Activated gamma-delta T cell (primary cell): ENCODE results near the gene CELSR1.
A peak's percentile ranks its signal among the peaks of the same experiment; 100 is the strongest.

Experiments
- DNase-seq: peaks from one replicate; lab custom pipeline; 2025; lab: John Stamatoyannopoulos, UW

CELSR1 gene

DNA sequence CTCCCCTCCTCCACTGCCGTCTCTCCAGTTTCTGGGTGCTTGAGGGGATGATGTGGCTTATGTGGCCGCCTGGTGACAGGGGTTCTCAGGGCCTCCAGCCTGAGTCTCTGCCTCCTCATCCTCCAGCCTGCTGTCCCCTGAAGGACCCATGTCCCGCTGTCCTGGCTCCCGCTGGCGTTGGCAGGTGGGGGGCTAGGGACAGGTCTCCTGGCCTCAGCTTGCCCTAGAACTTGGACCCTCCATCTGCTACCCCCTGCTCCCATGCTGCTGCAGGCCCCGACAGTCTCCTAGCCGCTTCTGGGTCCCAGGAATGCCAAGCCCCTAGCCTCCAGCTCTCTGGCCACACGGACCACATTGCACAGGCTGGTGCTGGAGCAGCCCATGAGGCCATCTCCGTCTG is 13.9 kb upstream of the CELSR1 start:
- DNase-seq = no peak

DNA sequence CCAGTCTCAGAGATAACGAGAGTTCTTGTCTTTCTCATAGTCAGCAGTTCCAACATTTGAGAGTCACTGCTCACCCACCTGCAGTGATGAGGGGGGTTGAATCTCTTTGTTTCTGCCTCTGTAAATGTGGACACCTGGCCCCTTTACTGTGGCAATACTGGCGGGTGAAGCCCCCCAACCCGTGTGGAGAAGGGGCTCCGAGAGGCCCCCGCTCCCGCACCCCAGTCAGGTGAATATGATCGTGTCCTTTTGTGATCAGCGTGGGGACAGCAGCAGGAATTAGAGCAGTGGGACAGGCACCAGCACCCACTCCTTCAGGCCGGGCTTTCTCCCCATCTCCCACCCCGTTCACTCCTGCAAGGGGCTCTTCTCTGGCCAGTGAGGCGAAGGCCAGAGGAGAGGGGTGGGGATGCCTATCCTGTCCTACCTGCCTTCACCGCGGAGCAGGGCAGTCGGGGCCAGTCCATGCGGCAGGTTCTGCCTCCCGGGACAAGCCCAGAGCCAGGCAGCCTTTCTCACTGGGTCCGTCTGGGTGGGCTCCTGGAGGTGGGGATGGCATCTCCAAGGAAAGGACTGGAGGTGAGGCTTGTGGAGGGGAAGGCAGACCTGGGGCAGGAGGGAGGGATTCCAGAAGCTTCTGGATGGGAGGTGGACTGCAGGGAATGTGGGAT is 12.7 kb upstream of the CELSR1 start:
- DNase-seq = no peak

- no peak for DNase-seq
Observed at GRCh38 chr22:46549563-46549840, 12.1 kb upstream of the CELSR1 start.

DNA sequence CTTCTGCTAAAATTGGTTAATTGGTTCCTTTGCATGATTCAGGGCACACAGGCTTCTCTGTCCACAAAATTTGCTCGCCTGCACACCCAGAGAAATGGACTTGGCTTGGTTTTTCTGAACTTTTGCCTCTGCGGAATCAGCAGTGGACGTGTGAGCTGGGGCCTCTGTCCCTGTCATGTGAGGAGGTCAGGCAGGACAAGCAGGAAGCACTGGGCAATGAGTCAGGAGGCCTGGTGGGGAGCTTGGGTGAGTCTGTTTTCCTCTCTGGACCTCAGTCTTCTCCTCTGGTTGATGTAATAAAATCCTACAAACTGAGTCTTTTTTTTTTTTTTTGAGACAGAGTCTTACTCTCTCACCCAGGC is 10.4 kb upstream of the CELSR1 start:
- DNase-seq = no peak

- DNase-seq = no peak
Observed at GRCh38 chr22:46547179-46547882, 9.9 kb upstream of the CELSR1 start.

- no peak for DNase-seq
Observed at GRCh38 chr22:46546466-46547178, 9.2 kb upstream of the CELSR1 start.

DNA sequence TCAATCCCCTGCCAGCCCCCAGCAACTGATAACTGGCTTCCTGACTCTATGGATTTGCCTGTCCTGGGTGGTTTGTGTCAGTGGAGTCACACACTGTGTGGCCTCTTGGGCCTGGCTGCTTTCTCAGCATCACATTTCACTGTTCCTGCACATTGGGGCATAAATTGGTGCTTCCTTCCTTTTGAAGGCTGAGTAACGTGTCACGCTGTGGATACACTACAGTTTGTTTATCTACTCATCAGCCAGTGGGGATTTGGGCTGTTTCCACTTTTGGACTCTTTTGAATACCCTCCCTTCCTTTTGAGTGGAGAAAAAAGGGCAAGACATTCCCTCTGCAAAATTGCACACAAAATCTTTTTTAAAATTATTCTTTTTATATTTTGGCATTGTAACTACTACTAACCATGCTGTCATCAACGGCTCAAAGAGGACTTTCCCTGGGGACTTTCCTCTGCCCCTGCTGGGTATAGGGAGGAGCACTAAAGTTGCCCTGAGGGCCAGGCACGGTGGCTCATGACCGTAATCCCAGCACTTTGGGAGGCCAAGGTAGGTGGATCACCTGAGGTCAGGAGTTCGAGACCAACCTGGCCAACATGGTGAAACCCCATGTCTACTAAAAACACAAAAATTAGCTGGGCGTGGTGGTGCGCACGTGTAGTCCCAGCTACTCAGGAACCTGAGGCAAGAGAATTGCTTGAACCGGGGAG is 7.8 kb upstream of the CELSR1 start:
- DNase-seq = no peak

DNA sequence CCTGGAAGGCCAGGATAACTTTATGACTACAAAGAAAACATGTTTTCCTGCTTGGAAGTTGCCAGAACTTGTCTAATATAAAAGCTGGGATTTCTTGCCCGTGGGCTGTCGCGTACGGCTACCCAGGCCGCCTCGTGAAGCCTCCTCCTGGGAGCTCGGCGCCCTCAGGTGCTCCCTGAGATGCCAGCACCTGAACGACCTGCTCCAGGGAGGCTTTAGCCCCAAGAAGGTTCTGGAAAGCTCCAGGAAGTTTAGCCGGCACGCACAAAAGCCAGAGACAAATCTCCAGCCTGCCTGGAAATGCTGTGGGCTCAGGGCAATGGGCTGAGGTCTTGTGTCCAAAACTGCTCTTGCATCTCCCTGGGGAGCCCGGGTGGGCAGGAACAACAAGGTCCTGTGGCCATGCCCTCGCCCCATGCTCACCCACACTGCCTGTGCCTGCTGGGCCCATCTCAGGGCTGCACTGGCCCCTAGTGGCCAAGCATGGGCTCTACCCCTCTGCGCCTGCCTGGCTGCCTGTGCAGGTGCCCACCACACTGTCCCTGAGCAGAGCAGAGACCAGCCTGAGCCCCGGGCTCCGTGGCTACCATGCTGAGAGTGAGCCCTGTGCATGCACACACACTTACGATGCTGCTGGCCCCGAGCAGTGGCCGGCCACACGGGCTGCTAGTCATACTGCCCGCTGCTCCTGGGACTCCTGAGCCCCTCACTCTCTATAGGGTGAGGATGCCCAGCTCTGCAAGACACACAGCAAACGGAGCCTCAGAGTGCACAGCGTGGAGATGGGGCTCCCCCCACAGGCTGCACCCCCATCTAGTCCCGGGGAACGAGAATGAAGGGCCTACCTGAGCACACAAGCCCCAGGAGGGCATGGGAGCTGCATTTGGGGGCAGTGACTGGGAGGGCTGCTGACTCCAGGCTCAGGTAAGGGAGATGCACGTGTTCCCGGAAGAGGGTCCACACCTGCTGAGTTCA is 4.9 kb upstream of the CELSR1 start:
- DNase-seq = peak; percentile 50

DNA sequence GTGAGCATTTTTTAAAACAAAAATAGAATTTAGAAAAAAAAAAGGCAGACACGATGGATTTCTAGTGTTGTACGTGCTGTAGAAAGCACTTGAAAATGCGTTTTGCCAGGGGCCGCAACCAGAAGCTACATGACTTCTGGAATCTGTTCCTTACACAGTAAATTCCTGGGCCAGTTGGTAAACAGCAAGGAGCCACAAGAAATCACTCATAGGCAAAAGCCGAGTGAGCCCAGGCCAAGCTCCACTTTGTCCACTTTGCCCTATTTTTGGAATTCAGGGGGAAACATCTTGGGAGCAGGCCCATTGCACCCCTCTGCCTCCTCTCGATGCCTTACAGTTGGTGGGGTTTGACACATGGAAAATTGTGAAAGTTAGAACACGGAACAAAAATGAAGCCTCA is 4.1 kb upstream of the CELSR1 start:
- no peak for DNase-seq

- no peak for DNase-seq
Observed at GRCh38 chr22:46540874-46541273, 3.5 kb upstream of the CELSR1 start.

DNA sequence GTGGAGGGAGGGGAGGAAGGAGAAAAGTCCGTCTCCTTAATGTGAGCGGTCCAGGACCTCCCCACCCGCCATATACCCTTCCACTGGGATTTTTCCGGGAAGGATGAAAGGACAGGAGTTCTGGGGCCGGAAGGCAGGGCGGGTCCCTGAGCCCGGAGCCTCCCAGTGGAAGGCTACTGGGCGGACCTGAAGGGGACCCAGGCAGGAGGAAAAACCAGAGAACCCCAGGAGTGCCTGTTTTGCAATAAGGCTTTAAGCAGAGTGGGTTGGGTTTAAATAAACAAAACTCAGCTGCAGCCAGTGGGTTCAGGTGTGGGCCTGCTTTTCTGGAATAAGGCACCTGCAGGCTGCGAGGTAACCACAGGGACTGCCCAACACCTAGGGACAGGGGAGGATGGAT is 1.7 kb upstream of the CELSR1 start:
- DNase-seq = no peak

DNA sequence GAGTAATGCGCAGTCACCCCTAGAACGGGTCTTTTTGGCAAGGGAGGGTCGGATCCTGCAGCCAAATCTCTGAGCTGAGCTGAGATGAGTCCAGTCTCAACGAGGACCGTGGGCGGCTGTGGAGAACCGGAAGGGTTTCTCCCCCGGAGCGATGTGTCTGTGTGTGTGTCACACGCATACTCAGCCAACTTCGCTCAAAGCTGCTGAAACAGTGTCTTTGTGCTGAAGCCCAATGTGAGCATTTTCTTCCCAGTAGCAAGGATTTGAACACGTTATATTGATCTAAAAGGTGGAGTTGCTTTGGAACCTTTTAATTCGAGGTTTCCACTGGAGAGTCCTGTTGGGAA is 1.4 kb upstream of the CELSR1 start:
- no peak for DNase-seq

DNA sequence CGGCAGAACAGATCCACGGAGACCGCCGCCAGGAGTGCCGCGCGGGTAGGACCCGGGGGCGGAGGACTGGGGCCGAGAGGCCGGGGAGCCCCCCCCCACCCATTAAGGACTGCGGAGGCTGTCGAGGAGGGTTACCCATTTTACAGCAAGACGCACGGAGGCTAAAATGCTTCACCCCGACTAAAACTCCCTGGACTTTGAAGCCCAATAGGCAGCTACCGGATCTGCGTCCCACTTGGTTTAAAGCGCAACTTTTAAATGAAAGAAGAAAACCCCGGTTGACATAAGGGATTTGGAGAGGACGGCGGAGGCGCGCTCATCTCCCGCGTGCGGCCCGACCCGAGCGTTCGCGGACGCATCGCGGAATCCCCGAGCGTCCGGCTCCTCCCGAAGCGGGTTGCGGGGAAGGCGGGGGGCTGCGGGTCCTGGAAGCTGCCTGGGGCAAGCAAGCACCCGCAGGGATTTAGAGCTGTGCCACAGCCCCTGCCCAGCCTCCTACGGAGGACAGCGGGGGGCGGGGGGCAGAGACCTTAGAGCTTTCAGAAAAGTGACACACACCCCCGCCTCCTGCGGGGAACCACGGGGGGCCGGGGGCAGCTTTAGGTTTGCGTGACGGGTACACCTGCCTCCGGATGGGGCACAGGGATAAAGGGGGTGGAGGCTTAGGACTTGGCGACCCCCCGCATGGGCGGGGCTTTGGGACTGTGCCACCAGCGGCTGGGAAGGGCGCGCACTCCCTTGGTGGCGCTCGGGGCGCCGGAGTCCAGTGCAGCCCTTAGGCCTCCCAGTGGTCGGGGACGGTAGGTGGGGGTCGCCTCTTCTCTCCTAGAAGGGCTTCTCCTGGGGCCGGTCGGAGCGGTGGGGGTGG is 760 bp upstream of the CELSR1 start:
- no peak for DNase-seq

DNA sequence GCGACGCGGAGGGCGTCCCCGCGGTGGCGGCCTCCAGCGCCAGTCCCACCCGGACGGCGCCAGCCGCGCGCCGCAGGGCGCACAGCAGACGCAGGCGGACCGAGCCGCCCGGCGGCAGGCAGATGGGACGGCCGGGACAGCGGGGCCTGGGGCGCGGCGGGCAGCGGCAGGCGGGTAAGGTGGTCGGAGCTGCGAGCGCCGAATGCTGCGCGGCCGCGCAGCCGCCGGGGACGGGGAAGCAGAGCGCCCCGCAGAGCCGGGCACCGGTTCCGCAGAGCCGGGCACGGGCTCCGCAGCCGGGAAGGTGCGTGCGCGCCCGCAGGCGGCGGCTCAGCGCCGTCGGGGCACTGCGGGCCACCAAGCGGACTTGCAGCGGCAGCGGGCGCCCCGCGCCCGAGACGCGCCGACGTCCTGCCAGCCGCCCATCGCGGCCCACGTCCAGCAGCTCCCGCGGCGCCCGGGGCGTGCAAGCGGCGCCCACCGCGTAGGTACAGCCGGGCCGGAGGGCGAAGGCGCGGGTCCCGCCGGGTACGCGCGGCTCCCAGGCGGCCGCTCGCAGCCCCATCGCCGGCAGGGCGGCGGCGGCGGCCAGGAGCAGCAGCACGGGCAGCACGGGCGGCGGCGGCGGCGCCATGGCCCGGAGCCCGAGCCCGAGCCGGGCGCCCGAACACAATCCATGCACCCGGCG is 739 bp downstream of the CELSR1 start:
- no peak for DNase-seq

DNA sequence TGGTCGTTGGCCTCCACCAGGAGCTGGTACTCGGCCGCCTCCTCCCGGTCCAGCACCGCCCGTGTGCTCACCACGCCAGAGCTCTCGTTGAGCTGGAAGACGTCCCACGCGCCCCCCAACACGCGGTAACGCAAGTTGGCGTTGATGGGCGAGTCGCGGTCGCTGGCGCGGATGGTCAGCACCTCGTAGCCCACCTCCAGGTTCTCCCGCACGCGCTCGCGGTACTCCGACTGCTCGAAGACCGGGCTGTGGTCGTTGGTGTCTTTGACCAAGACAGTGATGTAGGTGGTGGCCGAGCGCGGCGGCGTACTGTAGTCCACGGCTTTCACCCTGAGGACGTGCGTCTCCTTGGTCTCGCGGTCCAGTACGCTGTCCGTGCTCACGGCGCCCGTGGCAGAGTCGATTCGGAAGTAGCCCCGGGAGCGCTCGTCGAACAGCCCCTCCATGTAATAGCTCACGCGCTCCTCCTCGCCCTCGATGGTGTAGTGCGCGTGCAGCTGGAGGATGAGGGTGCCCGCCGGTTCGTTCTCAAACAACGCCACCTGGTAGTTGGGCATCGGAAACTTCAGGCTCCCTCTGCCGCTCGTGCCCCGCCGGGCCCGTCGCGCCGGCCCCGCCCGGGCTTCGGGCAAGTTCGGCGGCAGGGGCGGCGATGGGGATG is 1.4 kb downstream of the CELSR1 start:
- no peak for DNase-seq

- no peak for DNase-seq
Observed at GRCh38 chr22:46534901-46535630, 2.4 kb downstream of the CELSR1 start.

GRCh38 chr22:46534177-46534776 is 3.1 kb downstream of the CELSR1 start:
- no peak for DNase-seq

- no peak for DNase-seq
Observed at GRCh38 chr22:46533070-46533833, 4.2 kb downstream of the CELSR1 start.
